H9 (cell line): ENCODE data around the gene FBXO42. TPM values are rescaled to one million over a fixed set of nuclear protein-coding genes. Genes with fewer than 3 reads are reported as not detected.

Experiments
- DNase-seq: peaks from one replicate; pipeline ENCODE4 v3.0.0-alpha.2; 2017
- H2AFZ ChIP-seq: one replicate; pipeline ENCODE4 v1.6.1; 2013; ENCODE audit warnings: mild to moderate bottlenecking, low read length, control low read depth, moderate library complexity
- H2AK5ac ChIP-seq: 2 replicates; pipeline ENCODE4 v1.6.1; 2013; ENCODE audit warnings: low read length, control low read depth, mixed read lengths; ENCODE audit not compliant: insufficient read length
- H2BK120ac ChIP-seq: one replicate; pipeline ENCODE4 v1.6.1; 2013; ENCODE audit warnings: low read depth, mild to moderate bottlenecking, low read length, control low read depth, inconsistent platforms; ENCODE audit not compliant: poor library complexity, severe bottlenecking
- H2BK12ac ChIP-seq: 2 replicates; pipeline ENCODE4 v1.6.1; 2013; ENCODE audit warnings: low read length, control low read depth, mixed read lengths, low read depth; ENCODE audit not compliant: insufficient read length
- H2BK15ac ChIP-seq: 2 replicates; pipeline ENCODE4 v1.6.1; 2013; ENCODE audit warnings: low read depth, low read length, control low read depth
- H2BK20ac ChIP-seq: one replicate; pipeline ENCODE4 v1.6.1; 2013; ENCODE audit warnings: low read depth, mild to moderate bottlenecking, low read length, control low read depth, inconsistent platforms; ENCODE audit not compliant: poor library complexity, severe bottlenecking
- H2BK5ac ChIP-seq: 2 replicates; pipeline ENCODE4 v1.6.1; 2013; ENCODE audit warnings: low read length, control low read depth, mixed read lengths; ENCODE audit not compliant: insufficient read length
- H3K14ac ChIP-seq: 2 replicates; pipeline ENCODE4 v1.6.1; 2013; ENCODE audit warnings: low read length, control low read depth; ENCODE audit not compliant: insufficient read depth
- H3K18ac ChIP-seq: 2 replicates; pipeline ENCODE4 v1.6.1; 2013; ENCODE audit warnings: low read depth, mild to moderate bottlenecking, mixed read lengths, low read length, control low read depth; ENCODE audit not compliant: insufficient read length
- H3K23ac ChIP-seq: 2 replicates; pipeline ENCODE4 v1.6.1; 2013; ENCODE audit warnings: low read length, control low read depth, mixed read lengths, low read depth; ENCODE audit not compliant: insufficient read length
- H3K23me2 ChIP-seq: 2 replicates; pipeline ENCODE4 v1.6.1; 2013; ENCODE audit warnings: low read depth, mild to moderate bottlenecking, mixed read lengths, low read length, control low read depth; ENCODE audit not compliant: insufficient read length, poor library complexity, severe bottlenecking
- H3K27ac ChIP-seq: 2 replicates; pipeline ENCODE4 v1.5.1; 2013; ENCODE audit warnings: low read length, control low read depth, mixed read lengths, low read depth; ENCODE audit not compliant: insufficient read length
- H3K27me3 ChIP-seq: 2 replicates; pipeline ENCODE4 v1.6.1; 2013; ENCODE audit warnings: low read length, control low read depth, inconsistent platforms; ENCODE audit not compliant: insufficient read depth
- H3K4ac ChIP-seq: 2 replicates; pipeline ENCODE4 v1.6.1; 2013; ENCODE audit warnings: low read depth, mild to moderate bottlenecking, control low read depth, inconsistent platforms, low read length, moderate library complexity
- H3K4me1 ChIP-seq: 2 replicates; pipeline ENCODE4 v1.6.1; 2013; ENCODE audit warnings: low read length, control low read depth, inconsistent platforms; ENCODE audit not compliant: insufficient read depth
- H3K4me2 ChIP-seq: 2 replicates; pipeline ENCODE4 v1.6.1; 2013; ENCODE audit warnings: low read length, control low read depth, mixed read lengths; ENCODE audit not compliant: insufficient read length, insufficient read depth
- H3K56ac ChIP-seq: 2 replicates; pipeline ENCODE4 v1.6.1; 2013; ENCODE audit warnings: low read depth, mild to moderate bottlenecking, mixed read lengths, low read length, control low read depth; ENCODE audit not compliant: insufficient read length
- H3K79me1 ChIP-seq: 2 replicates; pipeline ENCODE4 v1.6.1; 2013; ENCODE audit warnings: low read depth, mild to moderate bottlenecking, moderate library complexity, low read length, control low read depth, inconsistent platforms; ENCODE audit not compliant: insufficient read depth, poor library complexity, severe bottlenecking
- H3K79me2 ChIP-seq: 2 replicates; pipeline ENCODE4 v1.6.1; 2013; ENCODE audit warnings: low read length, control low read depth, inconsistent platforms; ENCODE audit not compliant: insufficient read depth
- H3K9ac ChIP-seq: 2 replicates; pipeline ENCODE4 v1.6.1; 2013; ENCODE audit warnings: low read length, control low read depth, mixed read lengths; ENCODE audit not compliant: insufficient read length; ENCODE audit errors: extremely low read depth
- H3K9me3 ChIP-seq: one replicate; pipeline ENCODE4 v1.6.1; 2013; ENCODE audit warnings: low read depth, low read length, inconsistent platforms; ENCODE audit not compliant: control insufficient read depth
- H3T11ph ChIP-seq: one replicate; pipeline ENCODE4 v1.6.1; 2013; ENCODE audit warnings: mild to moderate bottlenecking, low read length, control low read depth, inconsistent platforms
- H4K20me1 ChIP-seq: one replicate; pipeline ENCODE4 v1.6.1; 2013; ENCODE audit not compliant: control insufficient read depth, insufficient read length, insufficient read depth
- H4K5ac ChIP-seq: 2 replicates; pipeline ENCODE4 v1.6.1; 2013; ENCODE audit warnings: low read depth, mild to moderate bottlenecking, mixed read lengths, low read length, control low read depth; ENCODE audit not compliant: insufficient read length
- H4K8ac ChIP-seq: replicated peaks from 2 replicates; pipeline ENCODE4 v1.6.1; 2013; ENCODE audit warnings: low read length, control low read depth, mixed read lengths, low read depth; ENCODE audit not compliant: insufficient read length
- H4K91ac ChIP-seq: 2 replicates; pipeline ENCODE4 v1.6.1; 2013; ENCODE audit warnings: low read depth, mild to moderate bottlenecking, moderate library complexity, mixed read lengths, low read length, control low read depth; ENCODE audit not compliant: insufficient read length
- H3K27ac Mint-ChIP-seq, 3 experiments: 2 replicates in 2 of 3; 3 replicates in 1 of 3; pipeline ENCODE4 v1.8.0; 2020 to 2021; ENCODE audit warnings: mixed read lengths in 3 of 3, mild to moderate bottlenecking in 1 of 3, moderate library complexity in 1 of 3
- H3K27me3 Mint-ChIP-seq: 2 replicates; pipeline ENCODE4 v1.8.0; 2021; ENCODE audit warnings: low read depth, mild to moderate bottlenecking, moderate library complexity, mixed read lengths
- H3K36me3 Mint-ChIP-seq, 3 experiments: 2 replicates in 2 of 3; 3 replicates in 1 of 3; pipeline ENCODE4 v1.8.0; 2020 to 2021; ENCODE audit warnings: low read depth in 3 of 3, mixed read lengths in 3 of 3; ENCODE audit not compliant: insufficient read depth in 1 of 3
- H3K4me1 Mint-ChIP-seq, 2 experiments: 2 replicates each; pipeline ENCODE4 v1.8.0; 2020; ENCODE audit warnings: mixed read lengths in 2 of 2
- H3K4me3 Mint-ChIP-seq, 2 experiments: 2 replicates in 1 of 2; 3 replicates in 1 of 2; pipeline ENCODE4 v1.8.0; 2020 to 2021; ENCODE audit warnings: mild to moderate bottlenecking in 2 of 2, mixed read lengths in 2 of 2, moderate library complexity in 1 of 2
- H3K9me3 Mint-ChIP-seq, 2 experiments: 2 replicates in 1 of 2; 3 replicates in 1 of 2; pipeline ENCODE4 v1.8.0; 2020; ENCODE audit warnings: mild to moderate bottlenecking in 2 of 2, mixed read lengths in 2 of 2, moderate library complexity in 1 of 2
- CTCF ChIP-seq: fragments of 200-600 bp; sonication (generic); conservative IDR thresholded peaks from 3 replicates; pipeline ENCODE4 v1.8.0; 2021; ENCODE audit warnings: antibody characterized with exemption, mild to moderate bottlenecking
- WGBS: extraction: QIAGEN DNeasy Blood & Tissue Kit; methylation state at CpG from one replicate; pipeline ENCODE4 v1.1.7; 2013; ENCODE audit warnings: missing lambda C conversion rate, low lambda C conversion rate, mixed read lengths; ENCODE audit not compliant: insufficient read length; ENCODE audit errors: extremely low coverage; 5-methylcytosine and 5-hydroxymethylcytosine counted together
- total RNA-seq: library from RNA; stranded (reverse); gene quantifications from 2 replicates; pipeline ENCODE4 v1.2.1, GENCODE V29; 2021

Gene FBXO42
- total RNA-seq, 1 experiment from 2014 or later = 17.4 TPM

- Histone ChIP-seq H3K79me1 (no peaks in the 10 kb centered on the region), H3K4ac (no peak overlapping the region), H3K14ac (no peak overlapping the region), H3K27me3 (no peaks in the 10 kb centered on the region), H3K18ac (no peak overlapping the region), H2BK12ac (no peak overlapping the region), H3K4me1 (no peaks in the 10 kb centered on the region), H3K23ac (no peak overlapping the region), H4K20me1 (no peaks in the 10 kb centered on the region), H3K79me2 (no peaks in the 10 kb centered on the region), H3K4me2 (no peak overlapping the region), H2BK20ac (no peak overlapping the region), H4K5ac (no peak overlapping the region), H2AK5ac (no peak overlapping the region), H3K9ac (no peak overlapping the region), H4K91ac (no peak overlapping the region), H2BK5ac (no peak overlapping the region), H2BK15ac (no peak overlapping the region), H4K8ac (no peak overlapping the region), H3K56ac (no peak overlapping the region), H3K9me3 (no peaks in the 10 kb centered on the region), H3K23me2 (no peaks in the 10 kb centered on the region), H2AFZ (no peak overlapping the region), H3T11ph (no peak overlapping the region), H3K27ac (no peak overlapping the region), H2BK120ac (no peak overlapping the region)
- Mint-ChIP-seq H3K9me3 (no peaks in the 10 kb centered on the region), H3K36me3 (peaks cover 0 to 9% (median 0%) of the 10 kb centered on the region in 3 experiments; a peak in 2 of 7 replicates), H3K4me1 (peaks cover 4 to 8% of the 10 kb centered on the region in 2 experiments), H3K27ac (no peak overlapping the region; a peak in 1 of 7 replicates), H3K4me3 (no peak overlapping the region), H3K27me3 (no peaks in the 10 kb centered on the region)
- no CpG with 5 or more reads among the region's 8 CpGs for WGBS
- no peak for TF ChIP-seq CTCF
- DNase-seq = no peak
These were observed 107.5 kb downstream of the FBXO42 start for GRCh38 chr1:16244650-16245285.
